ENCODE data around the gene PDE7B. TPM values are rescaled to one million over a fixed set of nuclear protein-coding genes. Genes with fewer than 3 reads are reported as not detected.

PDE7B gene
- total and polyA plus RNA-seq, 2 of the 4 experiments (the other 2 are of a cell fraction), result 7.8 to 12.4 TPM

DNA sequence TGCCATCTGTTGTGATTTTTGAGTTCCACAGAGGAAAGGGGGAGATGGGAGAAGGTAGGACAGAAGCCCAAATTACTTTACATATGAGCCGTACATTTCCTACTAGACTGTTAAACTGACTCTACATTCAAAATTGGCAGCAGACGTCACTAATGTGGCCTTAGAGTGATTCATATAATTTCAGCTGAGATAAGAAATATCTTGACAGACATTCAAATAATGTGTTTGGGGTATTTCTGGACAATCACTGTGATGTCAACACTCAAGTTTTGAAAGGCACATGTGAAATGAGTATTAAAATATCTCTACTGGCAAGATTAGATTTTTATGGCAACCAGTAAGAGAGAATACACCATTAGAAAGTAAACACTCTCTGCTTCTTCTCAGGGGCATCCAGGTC lies 294.6 kb downstream of the PDE7B start:
- peaks cover 9 to 21% of the 10 kb centered on the region in 2 experiments for H3K79me1 ChIP-seq (ENCODE audit: low read depth in 1 of 2, low read length in 2 of 2)
- dilution Hi-C loops (cut with HindIII; ENCODE audit: low sequenced_read_pairs, unreplicated experiment), result no loop called here
- no peak overlapping the region for H3K9ac ChIP-seq (ENCODE audit: low read depth, low read length)
- intact Hi-C loops (cut with micrococcal nuclease), result no loop called here
- no CpG with 5 or more reads among the region's 2 CpGs for WGBS, 2 experiments (ENCODE audit: extremely low coverage in 2 of 2, insufficient read length in 1 of 2)
- ChIA-PET CTCF (no interaction called here), POLR2A (ENCODE audit: unreplicated experiment) (no interaction called here)
- no peak overlapping the region for H2AFZ ChIP-seq (replicated peaks; ENCODE audit: low read length, poor library complexity)
- TF ChIP-seq RFX5 (IDR thresholded peaks at IDR 0.05; ENCODE audit: low read depth, low read length), result no peak
- no peak for TF ChIP-seq NFE2L2 (IDR thresholded peaks at IDR 0.05; ENCODE audit: low read depth, low read length)
- TF ChIP-seq RCOR1 (IDR thresholded peaks at IDR 0.05; ENCODE audit: insufficient replicate concordance, low read length), result no peak
- TF ChIP-seq FOS (IDR thresholded peaks at IDR 0.05; ENCODE audit: low read depth, low read length), result no peak
- TF ChIP-seq RAD21 (IDR thresholded peaks at IDR 0.05; ENCODE audit: low read length), result no peak
- no peak for TF ChIP-seq CHD1 (IDR thresholded peaks at IDR 0.05; ENCODE audit: low read depth, low read length)
- no peak for TF ChIP-seq SMC3 (IDR thresholded peaks at IDR 0.05; ENCODE audit: low read depth, low read length)
- H3K9me1 ChIP-seq (ENCODE audit: insufficient read depth, low read length), result peaks cover 4% of the 10 kb centered on the region; the same call in 1 of the 2 replicates
- no peak overlapping the region for H3K56ac ChIP-seq (ENCODE audit: extremely low read depth, insufficient read depth, low read length)
- H3K23ac ChIP-seq (ENCODE audit: low read depth, low read length), result no peak overlapping the region
- H4K20me1 ChIP-seq (ENCODE audit: insufficient read depth, low read length), result 0 out of 2 replicates have a peak, but pooled peaks cover 3% of the 10 kb centered on the region
- no TSS peak for BruUV-seq (replicated peaks)
- H3K18ac ChIP-seq (ENCODE audit: low read depth, low read length), result no peak overlapping the region
- H3K4me2 ChIP-seq (ENCODE audit: low read depth, low read length), result no peak overlapping the region
- H3K4me1 ChIP-seq (ENCODE audit: control insufficient read depth, insufficient read depth, low read length), result no peaks in the 10 kb centered on the region; the same call in 1 of the 2 replicates
- H3K27me3 ChIP-seq (ENCODE audit: control insufficient read depth, insufficient read depth, low read length), result no peaks in the 10 kb centered on the region
- H4K91ac ChIP-seq (ENCODE audit: insufficient read depth, low read depth, low read length), result no peak overlapping the region
- ATAC-seq (ENCODE audit: low read depth) (no peak), DNase-seq (peak; percentile 11)
- H2BK120ac ChIP-seq (ENCODE audit: low read depth, low read length), result no peak overlapping the region
- in situ Hi-C loops (cut with MboI; ENCODE audit: low sequenced_read_pairs), result no loop called here
- H4K5ac ChIP-seq (ENCODE audit: low read depth, low read length), result no peak overlapping the region
- no peak overlapping the region for H3K27ac ChIP-seq (ENCODE audit: insufficient read depth, low read length)
- no peak overlapping the region for H2BK5ac ChIP-seq (ENCODE audit: low read depth, low read length, poor library complexity, severe bottlenecking)
- no peak overlapping the region for H2BK15ac ChIP-seq (ENCODE audit: low read depth, low read length)
- H3K36me3 ChIP-seq (ENCODE audit: control insufficient read depth, insufficient read depth, low read length), result peaks cover 12% of the 10 kb centered on the region
- no peak overlapping the region for H2AK9ac ChIP-seq (replicated peaks; ENCODE audit: low read depth, low read length, poor library complexity)
- no peak overlapping the region for H4K8ac ChIP-seq (ENCODE audit: low read depth in 2 of 2, low read length in 2 of 2)
- no peak overlapping the region for H3K4ac ChIP-seq (ENCODE audit: low read depth, low read length)
- no peak overlapping the region for H2AK5ac ChIP-seq (ENCODE audit: low read depth, low read length)
- H3K4me3 ChIP-seq (ENCODE audit: insufficient read depth, low read depth, low read length), result no peak overlapping the region
- H3K9me3 ChIP-seq (ENCODE audit: control insufficient read depth, insufficient read depth, low read length), result no peaks in the 10 kb centered on the region
- no peak overlapping the region for H3K14ac ChIP-seq (replicated peaks; ENCODE audit: low read depth, low read length)
- no peak overlapping the region for H2BK20ac ChIP-seq (ENCODE audit: low read depth, low read length)
